Neural progenitor cell (in vitro differentiated cells): Measurements from ENCODE around the gene PITPNM3.

Source experiments
- EZH2 ChIP-seq: fragments of 200-600 bp; sonication (generic); IDR thresholded peaks from 2 replicates; pipeline ENCODE4 v1.6.1; 2017; ENCODE audit warnings: antibody characterized with exemption, mild to moderate bottlenecking, moderate library complexity
- EZH2phosphoT487 ChIP-seq: fragments of 200-600 bp; sonication (generic); IDR thresholded peaks from 2 replicates; pipeline ENCODE4 v1.6.1; 2017; ENCODE audit warnings: antibody characterized with exemption
- TF ChIP-seq, protein P1 (sequence below): fragments of 200-600 bp; sonication (generic); IDR thresholded peaks from 2 replicates; pipeline ENCODE4 v1.5.1; 2017; ENCODE audit warnings: antibody characterized with exemption, mild to moderate bottlenecking

DNA sequence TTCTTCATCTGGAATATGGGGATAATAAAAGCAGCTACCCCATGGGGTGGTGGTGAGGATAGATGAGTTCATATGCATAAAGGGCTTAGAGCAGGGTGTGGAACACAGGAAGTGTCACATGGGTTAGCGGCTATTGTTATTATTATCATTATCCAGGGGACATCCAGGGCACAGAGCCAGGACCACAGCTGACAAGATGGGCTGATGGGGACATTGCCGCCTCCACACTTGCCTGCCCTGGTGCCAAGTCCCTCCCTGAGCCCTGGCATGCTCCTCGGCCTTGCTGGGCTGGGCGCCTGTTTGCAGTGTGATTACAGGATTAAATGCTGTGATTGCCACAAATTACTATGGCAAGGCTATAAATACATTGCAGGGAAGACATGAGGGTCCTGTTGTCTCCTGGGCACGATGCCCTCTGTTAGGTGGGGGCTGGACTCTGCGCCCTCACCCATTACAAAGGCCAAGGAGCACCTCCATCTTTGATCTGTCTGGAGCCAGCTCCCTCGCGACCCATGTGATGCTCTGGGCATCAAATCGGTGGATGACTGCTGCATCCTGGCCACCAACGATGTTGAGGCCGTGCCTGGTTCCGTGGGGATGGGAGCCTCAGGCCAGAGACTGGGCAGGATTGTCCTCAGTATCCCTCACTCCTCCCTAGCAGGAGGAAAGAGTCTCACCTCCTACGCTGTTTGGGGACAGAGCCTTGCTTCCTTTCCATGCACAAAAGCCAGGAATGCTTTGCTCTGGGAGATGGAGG, 68.9 kb downstream of the PITPNM3 start:
- TF ChIP-seq, protein P1, sequence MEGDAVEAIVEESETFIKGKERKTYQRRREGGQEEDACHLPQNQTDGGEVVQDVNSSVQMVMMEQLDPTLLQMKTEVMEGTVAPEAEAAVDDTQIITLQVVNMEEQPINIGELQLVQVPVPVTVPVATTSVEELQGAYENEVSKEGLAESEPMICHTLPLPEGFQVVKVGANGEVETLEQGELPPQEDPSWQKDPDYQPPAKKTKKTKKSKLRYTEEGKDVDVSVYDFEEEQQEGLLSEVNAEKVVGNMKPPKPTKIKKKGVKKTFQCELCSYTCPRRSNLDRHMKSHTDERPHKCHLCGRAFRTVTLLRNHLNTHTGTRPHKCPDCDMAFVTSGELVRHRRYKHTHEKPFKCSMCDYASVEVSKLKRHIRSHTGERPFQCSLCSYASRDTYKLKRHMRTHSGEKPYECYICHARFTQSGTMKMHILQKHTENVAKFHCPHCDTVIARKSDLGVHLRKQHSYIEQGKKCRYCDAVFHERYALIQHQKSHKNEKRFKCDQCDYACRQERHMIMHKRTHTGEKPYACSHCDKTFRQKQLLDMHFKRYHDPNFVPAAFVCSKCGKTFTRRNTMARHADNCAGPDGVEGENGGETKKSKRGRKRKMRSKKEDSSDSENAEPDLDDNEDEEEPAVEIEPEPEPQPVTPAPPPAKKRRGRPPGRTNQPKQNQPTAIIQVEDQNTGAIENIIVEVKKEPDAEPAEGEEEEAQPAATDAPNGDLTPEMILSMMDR = no peak
- TF ChIP-seq EZH2phosphoT487 = no peak
- TF ChIP-seq EZH2 = no peak
